ENCODE measurements around the gene ANKFN1.

The ANKFN1 gene

GRCh38 chr17:56505154-56505756 is 352.0 kb downstream of the ANKFN1 start:
- WGBS, 2 experiments: 94 to 95% methylated on average over 2 of the region's 2 CpGs
- Histone ChIP-seq H3K9me3 (ENCODE audit: control insufficient read depth, low read length) (no peaks in the 10 kb centered on the region), H3K36me3 (ENCODE audit: control insufficient read depth, insufficient read depth, low read length) (no peaks in the 10 kb centered on the region)

GRCh38 chr17:56506349-56506748 is 353.1 kb downstream of the ANKFN1 start:
- no peak overlapping the region for H3K27ac ChIP-seq (ENCODE audit: insufficient read depth, low read depth, low read length, poor library complexity, severe bottlenecking)
- H3K9me3 ChIP-seq (ENCODE audit: control insufficient read depth, low read length): no peaks in the 10 kb centered on the region
- no peak overlapping the region for H3K4me3 ChIP-seq (ENCODE audit: insufficient read depth, low read depth, low read length)
- H3K4me1 ChIP-seq (ENCODE audit: control insufficient read depth, insufficient read depth, low read length): no peaks in the 10 kb centered on the region
- no peaks in the 10 kb centered on the region for H3K27me3 ChIP-seq (ENCODE audit: control insufficient read depth, insufficient read depth, low read length, poor library complexity, severe bottlenecking)
- H3K36me3 ChIP-seq (ENCODE audit: control insufficient read depth, insufficient read depth, low read length): no peaks in the 10 kb centered on the region

More at GRCh38 chr17:56505154-56505756, 352.0 kb downstream of the ANKFN1 start:
- no peak overlapping the region for H3K4me3 ChIP-seq (ENCODE audit: insufficient read depth, low read depth, low read length)
- H3K27ac ChIP-seq (ENCODE audit: insufficient read depth, low read depth, low read length, poor library complexity, severe bottlenecking): no peak overlapping the region
- no peaks in the 10 kb centered on the region for H3K27me3 ChIP-seq (ENCODE audit: control insufficient read depth, insufficient read depth, low read length, poor library complexity, severe bottlenecking)
- no peaks in the 10 kb centered on the region for H3K4me1 ChIP-seq (ENCODE audit: control insufficient read depth, insufficient read depth, low read length)

- H3K27ac ChIP-seq (ENCODE audit: insufficient read depth, low read depth, low read length, poor library complexity, severe bottlenecking): no peak overlapping the region
- no peaks in the 10 kb centered on the region for H3K9me3 ChIP-seq (ENCODE audit: control insufficient read depth, low read length)
- no peaks in the 10 kb centered on the region for H3K4me1 ChIP-seq (ENCODE audit: control insufficient read depth, insufficient read depth, low read length)
- no peaks in the 10 kb centered on the region for H3K27me3 ChIP-seq (ENCODE audit: control insufficient read depth, insufficient read depth, low read length, poor library complexity, severe bottlenecking)
- H3K4me3 ChIP-seq (ENCODE audit: insufficient read depth, low read depth, low read length): no peak overlapping the region
- WGBS, 2 experiments: 94 to 97% methylated on average over 46 of the region's 46 CpGs
- no peaks in the 10 kb centered on the region for H3K36me3 ChIP-seq (ENCODE audit: control insufficient read depth, insufficient read depth, low read length)
Measured at GRCh38 chr17:56510554-56511342, 357.5 kb downstream of the ANKFN1 start.

GRCh38 chr17:56514264-56514663 is 361.0 kb downstream of the ANKFN1 start:
- Histone ChIP-seq H3K27me3 (ENCODE audit: control insufficient read depth, insufficient read depth, low read length, poor library complexity, severe bottlenecking) (no peaks in the 10 kb centered on the region), H3K4me1 (ENCODE audit: control insufficient read depth, insufficient read depth, low read length) (no peaks in the 10 kb centered on the region), H3K4me3 (ENCODE audit: insufficient read depth, low read depth, low read length) (no peak overlapping the region), H3K9me3 (ENCODE audit: control insufficient read depth, low read length) (no peaks in the 10 kb centered on the region), H3K27ac (ENCODE audit: insufficient read depth, low read depth, low read length, poor library complexity, severe bottlenecking) (no peak overlapping the region), H3K36me3 (ENCODE audit: control insufficient read depth, insufficient read depth, low read length) (no peaks in the 10 kb centered on the region)
- 100% methylated on average over 2 of the region's 2 CpGs; no CpG with 5 or more reads in 1 of the 2 experiments for WGBS, 2 experiments

- H3K27ac ChIP-seq (ENCODE audit: insufficient read depth, low read depth, low read length, poor library complexity, severe bottlenecking): no peak overlapping the region
- no peaks in the 10 kb centered on the region for H3K9me3 ChIP-seq (ENCODE audit: control insufficient read depth, low read length)
- WGBS, 2 experiments: 89 to 94% methylated on average over 3 to 4 of the region's 4 CpGs
- no peaks in the 10 kb centered on the region for H3K4me1 ChIP-seq (ENCODE audit: control insufficient read depth, insufficient read depth, low read length)
- no peaks in the 10 kb centered on the region for H3K27me3 ChIP-seq (ENCODE audit: control insufficient read depth, insufficient read depth, low read length, poor library complexity, severe bottlenecking)
- no peaks in the 10 kb centered on the region for H3K36me3 ChIP-seq (ENCODE audit: control insufficient read depth, insufficient read depth, low read length)
- no peak overlapping the region for H3K4me3 ChIP-seq (ENCODE audit: insufficient read depth, low read depth, low read length)
Measured at GRCh38 chr17:56514899-56515298, 361.6 kb downstream of the ANKFN1 start.

- no peaks in the 10 kb centered on the region for H3K27me3 ChIP-seq (ENCODE audit: control insufficient read depth, insufficient read depth, low read length, poor library complexity, severe bottlenecking)
- 81 to 82% methylated on average over 12 of the region's 12 CpGs for WGBS, 2 experiments
- no peaks in the 10 kb centered on the region for H3K4me1 ChIP-seq (ENCODE audit: control insufficient read depth, insufficient read depth, low read length)
- no peak overlapping the region for H3K27ac ChIP-seq (ENCODE audit: insufficient read depth, low read depth, low read length, poor library complexity, severe bottlenecking)
- no peaks in the 10 kb centered on the region for H3K9me3 ChIP-seq (ENCODE audit: control insufficient read depth, low read length)
- no peak overlapping the region for H3K4me3 ChIP-seq (ENCODE audit: insufficient read depth, low read depth, low read length)
- H3K36me3 ChIP-seq (ENCODE audit: control insufficient read depth, insufficient read depth, low read length): no peaks in the 10 kb centered on the region
Measured at GRCh38 chr17:56521414-56522141, 368.3 kb downstream of the ANKFN1 start.

- WGBS, 2 experiments: 94 to 96% methylated on average over 2 of the region's 2 CpGs
- Histone ChIP-seq H3K27me3 (ENCODE audit: control insufficient read depth, insufficient read depth, low read length, poor library complexity, severe bottlenecking) (no peaks in the 10 kb centered on the region), H3K36me3 (ENCODE audit: control insufficient read depth, insufficient read depth, low read length) (no peaks in the 10 kb centered on the region), H3K27ac (ENCODE audit: insufficient read depth, low read depth, low read length, poor library complexity, severe bottlenecking) (no peak overlapping the region), H3K9me3 (ENCODE audit: control insufficient read depth, low read length) (no peaks in the 10 kb centered on the region), H3K4me3 (ENCODE audit: insufficient read depth, low read depth, low read length) (no peak overlapping the region), H3K4me1 (ENCODE audit: control insufficient read depth, insufficient read depth, low read length) (no peaks in the 10 kb centered on the region)
Measured at GRCh38 chr17:56523042-56523441, 369.8 kb downstream of the ANKFN1 start.

GRCh38 chr17:56528696-56529095 is 375.4 kb downstream of the ANKFN1 start:
- 78 to 88% methylated on average over 2 of the region's 2 CpGs for WGBS, 2 experiments
- H3K4me1 ChIP-seq (ENCODE audit: control insufficient read depth, insufficient read depth, low read length): no peaks in the 10 kb centered on the region
- H3K27ac ChIP-seq (ENCODE audit: insufficient read depth, low read depth, low read length, poor library complexity, severe bottlenecking): no peak overlapping the region
- no peak overlapping the region for H3K4me3 ChIP-seq (ENCODE audit: insufficient read depth, low read depth, low read length)
- H3K9me3 ChIP-seq (ENCODE audit: control insufficient read depth, low read length): no peaks in the 10 kb centered on the region
- H3K27me3 ChIP-seq (ENCODE audit: control insufficient read depth, insufficient read depth, low read length, poor library complexity, severe bottlenecking): no peaks in the 10 kb centered on the region
- H3K36me3 ChIP-seq (ENCODE audit: control insufficient read depth, insufficient read depth, low read length): no peaks in the 10 kb centered on the region

GRCh38 chr17:56532926-56533325 is 379.7 kb downstream of the ANKFN1 start:
- no peak overlapping the region for H3K4me3 ChIP-seq (ENCODE audit: insufficient read depth, low read depth, low read length)
- H3K4me1 ChIP-seq (ENCODE audit: control insufficient read depth, insufficient read depth, low read length): no peaks in the 10 kb centered on the region
- 88 to 92% methylated on average over 5 of the region's 5 CpGs for WGBS, 2 experiments
- H3K9me3 ChIP-seq (ENCODE audit: control insufficient read depth, low read length): no peaks in the 10 kb centered on the region
- no peak overlapping the region for H3K27ac ChIP-seq (ENCODE audit: insufficient read depth, low read depth, low read length, poor library complexity, severe bottlenecking)
- no peaks in the 10 kb centered on the region for H3K36me3 ChIP-seq (ENCODE audit: control insufficient read depth, insufficient read depth, low read length)
- no peaks in the 10 kb centered on the region for H3K27me3 ChIP-seq (ENCODE audit: control insufficient read depth, insufficient read depth, low read length, poor library complexity, severe bottlenecking)

GRCh38 chr17:56536766-56537165 is 383.5 kb downstream of the ANKFN1 start:
- Histone ChIP-seq H3K27me3 (ENCODE audit: control insufficient read depth, insufficient read depth, low read length, poor library complexity, severe bottlenecking) (no peaks in the 10 kb centered on the region), H3K36me3 (ENCODE audit: control insufficient read depth, insufficient read depth, low read length) (no peaks in the 10 kb centered on the region), H3K9me3 (ENCODE audit: control insufficient read depth, low read length) (no peaks in the 10 kb centered on the region), H3K27ac (ENCODE audit: insufficient read depth, low read depth, low read length, poor library complexity, severe bottlenecking) (no peak overlapping the region), H3K4me3 (ENCODE audit: insufficient read depth, low read depth, low read length) (no peak overlapping the region), H3K4me1 (ENCODE audit: control insufficient read depth, insufficient read depth, low read length) (no peaks in the 10 kb centered on the region)
- WGBS, 2 experiments: 90 to 96% methylated on average over 1 of the region's 1 CpG

All from ectodermal cell (in vitro differentiated cells).